Osteocyte (in vitro differentiated cells): ENCODE measurements around the gene SLC22A23. TPM values are rescaled to one million over a fixed set of nuclear protein-coding genes. Genes with fewer than 3 reads are reported as not detected.

ENCODE experiments used
- DNase-seq: peaks from one replicate; pipeline ENCODE4 v3.0.0; 2021; ENCODE audit warnings: mixed read lengths; ENCODE audit not compliant: unreplicated experiment; ENCODE audit errors: extremely low spot score
- H3K27ac Mint-ChIP-seq: one replicate; pipeline ENCODE4 v1.8.0; 2021; ENCODE audit warnings: mild to moderate bottlenecking, mixed read lengths; ENCODE audit not compliant: unreplicated experiment
- H3K27me3 Mint-ChIP-seq: one replicate; pipeline ENCODE4 v1.8.0; 2021; ENCODE audit warnings: mixed read lengths; ENCODE audit not compliant: unreplicated experiment
- H3K36me3 Mint-ChIP-seq: one replicate; pipeline ENCODE4 v1.8.0; 2021; ENCODE audit warnings: mixed read lengths; ENCODE audit not compliant: unreplicated experiment
- H3K4me1 Mint-ChIP-seq: one replicate; pipeline ENCODE4 v1.8.0; 2021; ENCODE audit warnings: mixed read lengths; ENCODE audit not compliant: unreplicated experiment
- H3K4me3 Mint-ChIP-seq: one replicate; pipeline ENCODE4 v1.8.0; 2021; ENCODE audit warnings: mild to moderate bottlenecking, moderate library complexity, mixed read lengths; ENCODE audit not compliant: unreplicated experiment
- H3K9me3 Mint-ChIP-seq: one replicate; pipeline ENCODE4 v1.8.0; 2021; ENCODE audit warnings: mixed read lengths; ENCODE audit not compliant: unreplicated experiment
- total RNA-seq: library from RNA; stranded (reverse); gene quantifications from 2 replicates; pipeline ENCODE4 v1.2.1, GENCODE V29; 2021
- TF ChIP-seq, protein P1 (sequence below): fragments of 200-600 bp; sonication (generic); IDR thresholded peaks from 2 replicates; pipeline ENCODE4 v1.5.0; 2021; ENCODE audit warnings: antibody characterized with exemption, mild to moderate bottlenecking, moderate library complexity

SLC22A23 gene
- total RNA-seq, 1 donor from 2014 or later: 10.4 TPM

GRCh38 chr6:3276174-3277167, 180.4 kb downstream of the SLC22A23 start:
- Mint-ChIP-seq H3K9me3 (no peaks in the 10 kb centered on the region), H3K27ac (peak overlapping the region; percentile 16), H3K27me3 (no peaks in the 10 kb centered on the region), H3K4me1 (peaks cover 18% of the 10 kb centered on the region), H3K4me3 (no peak overlapping the region), H3K36me3 (peaks cover 15% of the 10 kb centered on the region)
- TF ChIP-seq, protein P1, sequence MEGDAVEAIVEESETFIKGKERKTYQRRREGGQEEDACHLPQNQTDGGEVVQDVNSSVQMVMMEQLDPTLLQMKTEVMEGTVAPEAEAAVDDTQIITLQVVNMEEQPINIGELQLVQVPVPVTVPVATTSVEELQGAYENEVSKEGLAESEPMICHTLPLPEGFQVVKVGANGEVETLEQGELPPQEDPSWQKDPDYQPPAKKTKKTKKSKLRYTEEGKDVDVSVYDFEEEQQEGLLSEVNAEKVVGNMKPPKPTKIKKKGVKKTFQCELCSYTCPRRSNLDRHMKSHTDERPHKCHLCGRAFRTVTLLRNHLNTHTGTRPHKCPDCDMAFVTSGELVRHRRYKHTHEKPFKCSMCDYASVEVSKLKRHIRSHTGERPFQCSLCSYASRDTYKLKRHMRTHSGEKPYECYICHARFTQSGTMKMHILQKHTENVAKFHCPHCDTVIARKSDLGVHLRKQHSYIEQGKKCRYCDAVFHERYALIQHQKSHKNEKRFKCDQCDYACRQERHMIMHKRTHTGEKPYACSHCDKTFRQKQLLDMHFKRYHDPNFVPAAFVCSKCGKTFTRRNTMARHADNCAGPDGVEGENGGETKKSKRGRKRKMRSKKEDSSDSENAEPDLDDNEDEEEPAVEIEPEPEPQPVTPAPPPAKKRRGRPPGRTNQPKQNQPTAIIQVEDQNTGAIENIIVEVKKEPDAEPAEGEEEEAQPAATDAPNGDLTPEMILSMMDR: no peak
- DNase-seq: no peak

- H3K36me3 Mint-ChIP-seq: peaks cover 33% of the 10 kb centered on the region
- no peak overlapping the region for H3K27ac Mint-ChIP-seq
- DNase-seq: no peak
- H3K4me3 Mint-ChIP-seq: no peak overlapping the region
- H3K27me3 Mint-ChIP-seq: no peaks in the 10 kb centered on the region
- TF ChIP-seq, protein P1: no peak
- H3K4me1 Mint-ChIP-seq: peaks cover 2% of the 10 kb centered on the region
- no peaks in the 10 kb centered on the region for H3K9me3 Mint-ChIP-seq
These were observed 182.9 kb downstream of the SLC22A23 start for GRCh38 chr6:3273707-3274521.

DNA sequence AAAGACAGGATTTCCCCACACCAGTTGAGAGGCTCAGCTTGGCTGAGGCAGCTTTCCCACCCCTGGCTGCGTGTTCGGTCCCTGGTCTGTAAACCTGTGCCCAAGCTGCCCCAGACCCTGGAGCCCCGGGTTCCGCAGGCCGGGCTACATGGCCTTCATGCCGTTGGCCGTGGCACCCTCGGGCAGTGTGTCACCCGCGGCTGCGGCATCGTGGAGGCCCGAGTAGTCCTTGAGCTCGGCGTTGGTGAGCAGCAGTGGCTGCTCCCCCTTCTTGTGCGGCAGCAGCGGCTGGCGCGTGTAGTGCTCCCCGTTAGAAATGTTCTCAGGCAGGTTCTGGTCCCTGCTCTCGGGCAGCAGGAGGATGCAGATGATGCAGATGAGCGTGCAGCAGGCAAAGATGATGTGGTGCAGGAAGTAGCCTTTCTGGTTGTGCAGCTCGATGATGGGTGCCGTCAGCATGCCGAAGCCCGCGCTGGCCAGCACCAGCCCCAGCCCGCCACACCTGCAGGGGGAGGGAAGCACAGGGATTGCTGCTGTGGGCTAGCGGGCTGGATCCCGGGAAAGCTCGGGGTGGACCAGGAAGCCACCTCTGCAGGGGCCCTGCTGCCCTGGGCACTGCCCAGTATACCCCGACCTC, 183.8 kb downstream of the SLC22A23 start:
- peaks cover 42% of the 10 kb centered on the region for H3K36me3 Mint-ChIP-seq
- no peaks in the 10 kb centered on the region for H3K27me3 Mint-ChIP-seq
- TF ChIP-seq, protein P1: no peak
- DNase-seq: no peak
- H3K4me3 Mint-ChIP-seq: no peak overlapping the region
- no peak overlapping the region for H3K27ac Mint-ChIP-seq
- H3K9me3 Mint-ChIP-seq: no peaks in the 10 kb centered on the region
- peaks cover 2% of the 10 kb centered on the region for H3K4me1 Mint-ChIP-seq

- DNase-seq: no peak
- Mint-ChIP-seq H3K36me3 (peaks cover 44% of the 10 kb centered on the region), H3K27me3 (no peaks in the 10 kb centered on the region), H3K9me3 (no peaks in the 10 kb centered on the region), H3K4me3 (no peak overlapping the region), H3K27ac (no peak overlapping the region), H3K4me1 (peaks cover 2% of the 10 kb centered on the region)
- TF ChIP-seq, protein P1: no peak
These were observed 185.1 kb downstream of the SLC22A23 start for GRCh38 chr6:3271756-3272155.
